GM12874 (cell line): ENCODE data around the gene USP3.

Experiments
- CTCF ChIP-seq: IDR thresholded peaks from 2 replicates; pipeline ENCODE4 v1.5.1; 2011; ENCODE audit warnings: low read depth, mild to moderate bottlenecking, control low read depth, low read length, moderate library complexity; ENCODE audit not compliant: insufficient read depth

Gene USP3

GRCh38 chr15:63504247-63504978 lies at the start of gene USP3:
Gene USP3 (plus strand): TSS chr15:63504593. CDS start chr15:63504740, 147 bp downstream.
- peak; percentile 32 for TF ChIP-seq CTCF

GRCh38 chr15:63456258-63456657 lies 48.1 kb upstream of the USP3 start:
- TF ChIP-seq CTCF: no peak

GRCh38 chr15:63457379-63457778 lies 47.0 kb upstream of the USP3 start:
- no peak for TF ChIP-seq CTCF

GRCh38 chr15:63458026-63458425 lies 46.4 kb upstream of the USP3 start:
- TF ChIP-seq CTCF: no peak

GRCh38 chr15:63458794-63459395 lies 45.5 kb upstream of the USP3 start:
- TF ChIP-seq CTCF: no peak

- TF ChIP-seq CTCF: no peak
Observed at GRCh38 chr15:63460210-63461155, 43.9 kb upstream of the USP3 start.
